DMS79 (cell line): ENCODE data around the gene CLCN7.
"Not testable (repeated sequence)": the region's sequence is repeated elsewhere in the genome, so short reads cannot be mapped to it uniquely, and the experiment has no call there.

Experiments used
- DNase-seq: peaks from one replicate; lab custom pipeline; 2025; lab: John Stamatoyannopoulos, UW

CLCN7 gene

GRCh38 chr16:1445518-1446203 lies 29.2 kb downstream of the CLCN7 start:
- DNase-seq: no peak

- DNase-seq: no peak
Observed at GRCh38 chr16:1444730-1445517, 29.9 kb downstream of the CLCN7 start.

- no peak for DNase-seq
Observed at GRCh38 chr16:1443980-1444729, 30.7 kb downstream of the CLCN7 start, which contains the start of gene CCDC154. Gene CCDC154 (minus strand): TSS chr16:1444556. CDS start chr16:1444322, 234 bp downstream.

- no peak for DNase-seq
Observed at GRCh38 chr16:1443403-1443973, 31.3 kb downstream of the CLCN7 start.

- no peak for DNase-seq
Observed at GRCh38 chr16:1442697-1443096, 32.1 kb downstream of the CLCN7 start.

- DNase-seq: no peak
Observed at GRCh38 chr16:1441391-1441829, 33.4 kb downstream of the CLCN7 start.

GRCh38 chr16:1439699-1440074 lies 35.1 kb downstream of the CLCN7 start:
- DNase-seq: not testable (repeated sequence)

- DNase-seq: no peak
Observed at GRCh38 chr16:1439058-1439698, 35.6 kb downstream of the CLCN7 start.

GRCh38 chr16:1438229-1439057 lies 36.4 kb downstream of the CLCN7 start:
- no peak for DNase-seq

GRCh38 chr16:1437606-1438005 lies 37.2 kb downstream of the CLCN7 start:
- no peak for DNase-seq

GRCh38 chr16:1436731-1437355 lies 38.0 kb downstream of the CLCN7 start:
- DNase-seq: no peak

- no peak for DNase-seq
Observed at GRCh38 chr16:1435921-1436697, 38.7 kb downstream of the CLCN7 start.

GRCh38 chr16:1434644-1435592 lies 39.9 kb downstream of the CLCN7 start:
- no peak for DNase-seq

- no peak for DNase-seq
Observed at GRCh38 chr16:1433756-1434155, 41.1 kb downstream of the CLCN7 start.

GRCh38 chr16:1433263-1433560 lies 41.6 kb downstream of the CLCN7 start:
- DNase-seq: no peak

GRCh38 chr16:1432388-1433262 lies 42.2 kb downstream of the CLCN7 start:
- DNase-seq: no peak

GRCh38 chr16:1431497-1432270 lies 43.1 kb downstream of the CLCN7 start:
- no peak for DNase-seq
